Thyroid gland (tissue), 4 donors: Measurements from ENCODE around the gene CRB1.

Source experiments
- POLR2A ChIP-seq, 2 donors: fragments of 450-650 bp; IDR thresholded peaks; one replicate each; pipeline ENCODE4 v1.6.1; 2017; ENCODE audit warnings: antibody characterized with exemption in 2 of 2, mild to moderate bottlenecking in 2 of 2, moderate library complexity in 1 of 2
- TF ChIP-seq, protein P1 (sequence below), 6 experiments: fragments of 200-600 bp in 3 of 6; fragments of 450-650 bp in 3 of 6; sonication (generic) in 3 of 6; IDR thresholded peaks; one replicate each; pipeline ENCODE4 v1.5.1; 2016 to 2019; ENCODE audit warnings: antibody characterized with exemption in 6 of 6, mild to moderate bottlenecking in 2 of 6, inconsistent platforms in 1 of 6, moderate library complexity in 1 of 6

DNA sequence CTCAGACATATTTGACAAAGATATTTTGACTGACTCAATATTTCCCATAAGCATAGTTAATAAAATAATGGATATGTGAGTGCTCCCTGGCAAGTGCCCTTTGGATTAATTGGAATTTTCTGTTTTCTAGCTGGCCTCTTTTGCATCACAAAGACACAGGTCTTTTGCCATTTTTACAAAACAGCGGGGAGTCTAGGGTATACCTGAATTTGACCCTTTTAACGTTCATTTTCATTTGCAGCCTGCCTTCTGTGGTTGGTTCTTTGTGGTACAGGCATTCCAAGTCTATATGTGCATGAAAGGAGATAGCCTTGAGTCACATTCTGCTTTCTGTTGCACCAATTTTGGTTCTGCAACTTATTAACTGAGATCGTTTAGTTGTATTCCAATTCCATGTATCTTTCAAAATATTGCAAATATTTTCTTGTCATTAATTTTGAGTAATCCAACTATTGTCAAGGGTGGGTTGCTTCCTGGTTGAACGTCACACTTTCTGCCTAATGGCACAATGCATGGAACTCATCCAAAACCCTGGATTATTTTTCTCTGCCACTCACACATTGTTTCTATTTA, 171.7 kb downstream of the CRB1 start:
- TF ChIP-seq, protein P1, sequence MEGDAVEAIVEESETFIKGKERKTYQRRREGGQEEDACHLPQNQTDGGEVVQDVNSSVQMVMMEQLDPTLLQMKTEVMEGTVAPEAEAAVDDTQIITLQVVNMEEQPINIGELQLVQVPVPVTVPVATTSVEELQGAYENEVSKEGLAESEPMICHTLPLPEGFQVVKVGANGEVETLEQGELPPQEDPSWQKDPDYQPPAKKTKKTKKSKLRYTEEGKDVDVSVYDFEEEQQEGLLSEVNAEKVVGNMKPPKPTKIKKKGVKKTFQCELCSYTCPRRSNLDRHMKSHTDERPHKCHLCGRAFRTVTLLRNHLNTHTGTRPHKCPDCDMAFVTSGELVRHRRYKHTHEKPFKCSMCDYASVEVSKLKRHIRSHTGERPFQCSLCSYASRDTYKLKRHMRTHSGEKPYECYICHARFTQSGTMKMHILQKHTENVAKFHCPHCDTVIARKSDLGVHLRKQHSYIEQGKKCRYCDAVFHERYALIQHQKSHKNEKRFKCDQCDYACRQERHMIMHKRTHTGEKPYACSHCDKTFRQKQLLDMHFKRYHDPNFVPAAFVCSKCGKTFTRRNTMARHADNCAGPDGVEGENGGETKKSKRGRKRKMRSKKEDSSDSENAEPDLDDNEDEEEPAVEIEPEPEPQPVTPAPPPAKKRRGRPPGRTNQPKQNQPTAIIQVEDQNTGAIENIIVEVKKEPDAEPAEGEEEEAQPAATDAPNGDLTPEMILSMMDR (IDR thresholded peaks at IDR 0.05), result no peak
- no peak for TF ChIP-seq POLR2A (IDR thresholded peaks at IDR 0.05)
